Measurements from ENCODE around the gene PABPC4L.
"Not testable (repeated sequence)": the region's sequence is repeated elsewhere in the genome, so short reads cannot be mapped to it uniquely, and the experiment has no call there.

Gene PABPC4L

GRCh38 chr4:134201216-134202161, at the start of gene PABPC4L:
PABPC4L (minus strand) TSS chr4:134201789; CDS start chr4:134201019, 770 bp downstream.
- Mint-ChIP-seq H3K9me3 (peaks cover 3% of the 10 kb centered on the region), H3K27me3 (peaks cover 19% of the 10 kb centered on the region), H3K36me3 (ENCODE audit: low read depth) (no peaks in the 10 kb centered on the region), H3K27ac (no peak within 1 kb of the TSS), H3K4me1 (ENCODE audit: low read depth) (no peaks in the 10 kb centered on the region), H3K4me3 (no peak within 1 kb of the TSS)
- intact Hi-C loops (cut with micrococcal nuclease), result no loop called here

- no peaks in the 10 kb centered on the region for H3K27me3 Mint-ChIP-seq
- H3K4me3 Mint-ChIP-seq, result no peak overlapping the region
- H3K27ac Mint-ChIP-seq, result no peak overlapping the region
- H3K4me1 Mint-ChIP-seq (ENCODE audit: low read depth), result no peaks in the 10 kb centered on the region
- intact Hi-C loops (cut with micrococcal nuclease), result no loop called here
- H3K9me3 Mint-ChIP-seq, result no peaks in the 10 kb centered on the region
- no peaks in the 10 kb centered on the region for H3K36me3 Mint-ChIP-seq (ENCODE audit: low read depth)
Observed at GRCh38 chr4:134251322-134251721, 49.7 kb upstream of the PABPC4L start.

GRCh38 chr4:134243742-134244713, 42.4 kb upstream of the PABPC4L start:
- no peaks in the 10 kb centered on the region for H3K36me3 Mint-ChIP-seq (ENCODE audit: low read depth)
- no peaks in the 10 kb centered on the region for H3K9me3 Mint-ChIP-seq
- no peaks in the 10 kb centered on the region for H3K4me1 Mint-ChIP-seq (ENCODE audit: low read depth)
- H3K27me3 Mint-ChIP-seq, result no peaks in the 10 kb centered on the region
- H3K27ac Mint-ChIP-seq, result no peak overlapping the region
- H3K4me3 Mint-ChIP-seq, result no peak overlapping the region
- intact Hi-C loops (cut with micrococcal nuclease), result no loop called here

DNA sequence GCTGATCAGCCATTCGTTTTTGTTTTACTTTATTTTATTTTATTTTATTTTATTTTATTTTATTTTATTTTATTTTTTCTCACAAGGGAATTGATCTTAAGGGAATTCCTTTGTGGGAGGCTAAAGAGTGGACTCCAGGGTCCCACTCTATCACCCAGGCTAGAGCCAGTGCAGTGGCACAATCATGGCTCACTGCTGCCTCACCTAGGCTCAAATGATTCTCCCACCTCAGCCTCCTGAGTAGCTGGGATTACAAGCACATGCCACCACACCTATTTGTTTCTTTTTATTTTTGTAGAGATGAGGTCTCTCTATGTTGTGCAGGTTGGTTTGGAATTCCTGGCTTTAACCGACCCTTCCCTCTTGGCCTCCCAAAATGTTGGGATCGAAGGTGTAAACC, 17.5 kb upstream of the PABPC4L start:
- Mint-ChIP-seq H3K9me3 (no peaks in the 10 kb centered on the region), H3K36me3 (ENCODE audit: low read depth) (no peaks in the 10 kb centered on the region), H3K27me3 (no peaks in the 10 kb centered on the region), H3K4me3 (no peak overlapping the region), H3K27ac (no peak overlapping the region), H3K4me1 (ENCODE audit: low read depth) (no peaks in the 10 kb centered on the region)
- intact Hi-C loops (cut with micrococcal nuclease), result no loop called here

DNA sequence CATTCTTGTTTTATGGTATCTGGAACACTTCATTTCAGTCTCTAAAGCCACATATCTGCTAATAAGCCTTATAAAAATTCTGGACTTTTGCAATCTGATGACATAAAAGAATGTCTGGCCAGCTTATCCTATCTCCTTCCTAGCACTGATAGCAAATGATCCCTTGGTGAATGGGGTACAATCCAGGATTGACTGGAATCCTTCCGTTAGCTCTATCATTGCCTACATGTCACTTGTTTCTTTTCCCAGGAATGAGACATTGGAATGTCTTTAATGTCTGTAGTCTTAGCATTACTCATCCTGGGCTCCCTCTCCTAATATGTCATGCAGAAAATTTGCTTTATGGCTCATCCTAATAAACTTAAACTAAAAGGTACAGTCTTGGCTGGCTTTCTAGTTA, 14.8 kb upstream of the PABPC4L start:
- H3K4me3 Mint-ChIP-seq, result no peak overlapping the region
- no peaks in the 10 kb centered on the region for H3K36me3 Mint-ChIP-seq (ENCODE audit: low read depth)
- no peak overlapping the region for H3K27ac Mint-ChIP-seq
- intact Hi-C loops (cut with micrococcal nuclease), result no loop called here
- H3K4me1 Mint-ChIP-seq (ENCODE audit: low read depth), result no peaks in the 10 kb centered on the region
- H3K9me3 Mint-ChIP-seq, result no peaks in the 10 kb centered on the region
- H3K27me3 Mint-ChIP-seq, result no peaks in the 10 kb centered on the region

- Mint-ChIP-seq H3K4me1 (ENCODE audit: low read depth) (no peaks in the 10 kb centered on the region), H3K27ac (no peak overlapping the region), H3K27me3 (no peaks in the 10 kb centered on the region), H3K36me3 (ENCODE audit: low read depth) (no peaks in the 10 kb centered on the region), H3K4me3 (no peak overlapping the region), H3K9me3 (no peaks in the 10 kb centered on the region)
- intact Hi-C loops (cut with micrococcal nuclease), result no loop called here
Observed at GRCh38 chr4:134215620-134216344, 14.2 kb upstream of the PABPC4L start.

- H3K4me1 Mint-ChIP-seq (ENCODE audit: low read depth); H3K36me3 Mint-ChIP-seq (ENCODE audit: low read depth); H3K4me3 Mint-ChIP-seq; intact Hi-C loops (cut with micrococcal nuclease); H3K27me3 Mint-ChIP-seq; H3K27ac Mint-ChIP-seq: not testable (repeated sequence)
- H3K9me3 Mint-ChIP-seq, result peaks cover 23% of the 10 kb centered on the region
Observed at GRCh38 chr4:134207955-134208354, 6.4 kb upstream of the PABPC4L start.

DNA sequence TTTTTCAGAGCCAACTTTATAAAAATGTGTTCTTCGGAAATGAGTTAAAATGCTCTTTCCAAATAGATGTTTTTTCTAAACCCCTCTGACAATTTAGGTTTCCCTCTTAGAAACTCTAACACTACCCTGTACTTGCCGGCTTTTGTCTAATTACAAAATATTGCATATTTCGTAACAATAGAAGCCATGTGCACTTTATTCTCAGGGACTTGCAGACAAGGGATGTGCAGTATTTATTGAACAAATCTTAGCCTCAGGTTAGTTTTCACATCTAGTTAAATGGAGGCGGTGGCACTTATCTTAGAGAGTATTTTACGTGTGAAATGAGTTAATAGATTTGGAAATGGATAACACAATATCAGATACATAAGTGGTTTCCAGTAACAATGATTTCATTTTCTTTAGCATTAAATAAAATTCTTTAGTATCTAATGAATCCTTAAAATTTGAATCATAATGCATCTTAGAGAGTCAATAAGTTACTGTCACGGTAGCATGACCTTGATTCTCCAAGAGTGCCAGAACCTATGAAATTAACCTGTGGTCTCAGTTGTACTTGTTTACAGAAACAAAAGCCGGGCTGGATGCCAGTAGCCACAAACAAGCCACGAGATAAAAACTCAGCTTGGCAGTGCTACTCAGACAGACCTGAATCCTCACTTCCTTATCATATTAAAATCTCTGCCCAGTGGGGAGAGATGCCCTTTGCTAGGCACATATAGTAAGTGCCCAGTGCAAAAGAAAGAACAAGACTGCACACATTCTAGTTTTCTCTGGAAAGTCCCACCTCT, 772 bp upstream of the PABPC4L start:
- intact Hi-C loops (cut with micrococcal nuclease), result no loop called here
- H3K27ac Mint-ChIP-seq, result no peak overlapping the region
- no peak overlapping the region for H3K4me3 Mint-ChIP-seq
- peaks cover 19% of the 10 kb centered on the region for H3K27me3 Mint-ChIP-seq
- H3K36me3 Mint-ChIP-seq (ENCODE audit: low read depth), result no peaks in the 10 kb centered on the region
- H3K9me3 Mint-ChIP-seq, result peaks cover 6% of the 10 kb centered on the region
- H3K4me1 Mint-ChIP-seq (ENCODE audit: low read depth), result no peaks in the 10 kb centered on the region

DNA sequence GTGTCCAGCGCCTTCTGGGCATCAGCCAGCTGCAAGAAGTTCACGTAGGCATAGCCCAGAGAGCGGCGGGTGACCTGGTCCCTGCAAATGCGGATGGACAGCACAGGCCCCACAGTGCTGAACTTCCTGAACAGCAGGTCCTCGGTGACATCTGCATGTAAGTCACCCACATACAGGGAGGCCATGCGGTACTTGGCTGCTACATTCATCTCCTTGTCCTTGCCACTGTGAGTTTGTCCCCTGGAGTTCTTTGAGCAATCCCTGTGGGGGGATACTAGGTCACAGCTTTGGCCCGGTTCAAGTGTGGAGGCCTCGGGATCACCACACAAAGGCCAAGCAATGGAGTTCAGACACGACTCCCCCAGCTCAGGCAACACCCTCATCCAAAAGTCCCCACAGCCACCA, 776 bp downstream of the PABPC4L start:
- Mint-ChIP-seq H3K36me3 (ENCODE audit: low read depth) (no peaks in the 10 kb centered on the region), H3K27ac (no peak overlapping the region), H3K9me3 (no peaks in the 10 kb centered on the region), H3K4me1 (ENCODE audit: low read depth) (no peaks in the 10 kb centered on the region), H3K4me3 (no peak overlapping the region), H3K27me3 (peaks cover 19% of the 10 kb centered on the region)
- intact Hi-C loops (cut with micrococcal nuclease), result no loop called here

DNA sequence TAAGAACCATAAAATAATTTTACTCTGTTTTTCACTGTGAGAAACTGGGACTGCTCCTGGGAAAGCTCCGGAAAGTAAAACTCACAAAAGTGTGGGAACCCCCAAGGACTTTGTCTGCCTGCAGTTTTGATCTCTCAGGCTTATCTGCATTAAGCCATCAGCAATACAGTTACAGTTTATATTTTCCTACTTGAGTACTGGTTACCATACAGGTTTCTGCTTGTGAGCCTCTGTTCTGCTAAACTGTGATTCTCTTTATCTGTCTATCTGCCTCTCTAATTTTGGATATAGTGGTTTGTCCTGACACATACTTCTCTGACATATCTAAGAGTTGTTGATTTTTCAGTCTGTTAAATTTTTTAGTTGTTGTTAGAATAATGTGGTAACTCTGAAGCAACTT, 11.6 kb downstream of the PABPC4L start:
- no peak overlapping the region for H3K4me3 Mint-ChIP-seq
- H3K27ac Mint-ChIP-seq, result no peak overlapping the region
- no peaks in the 10 kb centered on the region for H3K4me1 Mint-ChIP-seq (ENCODE audit: low read depth)
- intact Hi-C loops (cut with micrococcal nuclease), result no loop called here
- H3K27me3 Mint-ChIP-seq, result no peaks in the 10 kb centered on the region
- no peaks in the 10 kb centered on the region for H3K36me3 Mint-ChIP-seq (ENCODE audit: low read depth)
- H3K9me3 Mint-ChIP-seq, result no peaks in the 10 kb centered on the region

DNA sequence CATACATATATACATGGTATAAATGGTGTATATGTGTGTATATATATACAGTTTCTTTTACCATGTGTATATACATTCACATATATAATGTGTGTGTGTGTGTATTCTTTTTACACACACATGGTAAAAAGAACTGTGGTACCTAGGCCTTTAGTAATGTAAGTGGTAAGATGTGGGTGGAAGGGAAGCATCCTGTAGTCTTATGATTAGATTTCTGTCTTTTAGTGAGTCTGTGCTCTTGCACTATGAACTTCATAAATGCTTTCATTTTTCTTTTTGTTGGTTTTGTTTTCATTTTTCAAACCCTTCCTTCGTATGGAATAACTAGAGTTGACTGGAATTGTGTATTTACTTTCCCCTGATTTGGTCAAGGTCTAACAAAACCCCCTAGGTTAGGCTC, 12.1 kb downstream of the PABPC4L start:
- Mint-ChIP-seq H3K36me3 (ENCODE audit: low read depth) (no peaks in the 10 kb centered on the region), H3K27ac (no peak overlapping the region)

GRCh38 chr4:134178706-134179105, 22.9 kb downstream of the PABPC4L start:
- intact Hi-C loops (cut with micrococcal nuclease), result no loop called here
- no peaks in the 10 kb centered on the region for H3K27me3 Mint-ChIP-seq
- H3K9me3 Mint-ChIP-seq, result peaks cover 25% of the 10 kb centered on the region

More for the DNA sequence above, 12.1 kb downstream of the PABPC4L start:
- Mint-ChIP-seq H3K27me3 (no peaks in the 10 kb centered on the region), H3K4me1 (ENCODE audit: low read depth) (no peaks in the 10 kb centered on the region), H3K4me3 (no peak overlapping the region), H3K9me3 (no peaks in the 10 kb centered on the region)
- intact Hi-C loops (cut with micrococcal nuclease), result no loop called here

GRCh38 chr4:134174271-134174670, 27.3 kb downstream of the PABPC4L start:
- Mint-ChIP-seq H3K27me3 (no peaks in the 10 kb centered on the region), H3K4me1 (ENCODE audit: low read depth) (no peaks in the 10 kb centered on the region), H3K9me3 (peaks cover 6% of the 10 kb centered on the region), H3K27ac (no peak overlapping the region), H3K4me3 (no peak overlapping the region), H3K36me3 (ENCODE audit: low read depth) (no peaks in the 10 kb centered on the region)
- intact Hi-C loops (cut with micrococcal nuclease), result no loop called here

More at GRCh38 chr4:134178706-134179105, 22.9 kb downstream of the PABPC4L start:
- H3K36me3 Mint-ChIP-seq (ENCODE audit: low read depth), result no peaks in the 10 kb centered on the region
- no peak overlapping the region for H3K4me3 Mint-ChIP-seq
- H3K4me1 Mint-ChIP-seq (ENCODE audit: low read depth), result no peaks in the 10 kb centered on the region
- H3K27ac Mint-ChIP-seq, result no peak overlapping the region
